Keratinocyte (primary cell): Measurements from ENCODE around the gene NR3C2.

Experiments used
- EZH2 ChIP-seq: IDR thresholded peaks from one replicate; pipeline ENCODE4 v1.6.1; 2012; ENCODE audit warnings: inconsistent platforms, mild to moderate bottlenecking, low read length, moderate library complexity
- TF ChIP-seq, protein P1 (sequence below), 3 experiments: IDR thresholded peaks in 1 of 3; conservative IDR thresholded peaks in 1 of 3; optimal IDR thresholded peaks in 1 of 3; 2 replicates in 2 of 3; 3 replicates in 1 of 3; pipeline versions ENCODE3 to v1.5.1; 2011; ENCODE audit warnings: low read length in 3 of 3, mild to moderate bottlenecking in 3 of 3, moderate library complexity in 2 of 3, control low read depth in 1 of 3, inconsistent platforms in 1 of 3; ENCODE audit not compliant: insufficient read depth in 2 of 3; ENCODE audit errors: extremely low read depth in 1 of 3

DNA sequence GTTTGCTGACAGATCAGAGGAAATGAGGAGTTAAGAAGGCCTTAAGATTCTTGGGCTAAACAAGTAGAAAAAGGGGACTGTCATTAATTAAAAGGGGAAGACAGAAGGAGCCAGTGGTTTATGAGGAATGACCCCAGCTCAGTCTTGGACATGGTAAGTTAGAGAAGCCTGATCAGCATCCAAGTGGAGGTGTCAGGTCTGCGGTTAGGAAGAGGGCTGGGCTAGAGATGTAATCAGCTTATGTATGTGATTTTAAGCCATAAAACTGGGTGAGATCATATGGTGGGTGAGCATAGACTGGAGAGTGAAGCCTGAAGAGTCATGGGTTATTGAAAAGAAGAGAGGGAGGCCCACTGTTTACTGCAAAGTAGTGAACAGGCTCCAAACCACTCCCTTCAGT, 246.1 kb downstream of the NR3C2 start:
- TF ChIP-seq, protein P1, sequence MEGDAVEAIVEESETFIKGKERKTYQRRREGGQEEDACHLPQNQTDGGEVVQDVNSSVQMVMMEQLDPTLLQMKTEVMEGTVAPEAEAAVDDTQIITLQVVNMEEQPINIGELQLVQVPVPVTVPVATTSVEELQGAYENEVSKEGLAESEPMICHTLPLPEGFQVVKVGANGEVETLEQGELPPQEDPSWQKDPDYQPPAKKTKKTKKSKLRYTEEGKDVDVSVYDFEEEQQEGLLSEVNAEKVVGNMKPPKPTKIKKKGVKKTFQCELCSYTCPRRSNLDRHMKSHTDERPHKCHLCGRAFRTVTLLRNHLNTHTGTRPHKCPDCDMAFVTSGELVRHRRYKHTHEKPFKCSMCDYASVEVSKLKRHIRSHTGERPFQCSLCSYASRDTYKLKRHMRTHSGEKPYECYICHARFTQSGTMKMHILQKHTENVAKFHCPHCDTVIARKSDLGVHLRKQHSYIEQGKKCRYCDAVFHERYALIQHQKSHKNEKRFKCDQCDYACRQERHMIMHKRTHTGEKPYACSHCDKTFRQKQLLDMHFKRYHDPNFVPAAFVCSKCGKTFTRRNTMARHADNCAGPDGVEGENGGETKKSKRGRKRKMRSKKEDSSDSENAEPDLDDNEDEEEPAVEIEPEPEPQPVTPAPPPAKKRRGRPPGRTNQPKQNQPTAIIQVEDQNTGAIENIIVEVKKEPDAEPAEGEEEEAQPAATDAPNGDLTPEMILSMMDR (optimal IDR thresholded peaks at IDR 0.05 in 1 of 3, IDR thresholded peaks at IDR 0.05 in 1 of 3, conservative IDR thresholded peaks at IDR 0.05 in 1 of 3; ENCODE audit: extremely low read depth in 1 of 3, insufficient read depth in 2 of 3, low read length in 3 of 3) = no peak
- TF ChIP-seq EZH2 = no peak
